ENCODE measurements around the gene FKBP2. TPM values are rescaled to one million over a fixed set of nuclear protein-coding genes. Genes with fewer than 3 reads are reported as not detected.

The FKBP2 gene
- polyA plus RNA-seq, 4 donors, result 80.6 to 268 (median 213) TPM

DNA sequence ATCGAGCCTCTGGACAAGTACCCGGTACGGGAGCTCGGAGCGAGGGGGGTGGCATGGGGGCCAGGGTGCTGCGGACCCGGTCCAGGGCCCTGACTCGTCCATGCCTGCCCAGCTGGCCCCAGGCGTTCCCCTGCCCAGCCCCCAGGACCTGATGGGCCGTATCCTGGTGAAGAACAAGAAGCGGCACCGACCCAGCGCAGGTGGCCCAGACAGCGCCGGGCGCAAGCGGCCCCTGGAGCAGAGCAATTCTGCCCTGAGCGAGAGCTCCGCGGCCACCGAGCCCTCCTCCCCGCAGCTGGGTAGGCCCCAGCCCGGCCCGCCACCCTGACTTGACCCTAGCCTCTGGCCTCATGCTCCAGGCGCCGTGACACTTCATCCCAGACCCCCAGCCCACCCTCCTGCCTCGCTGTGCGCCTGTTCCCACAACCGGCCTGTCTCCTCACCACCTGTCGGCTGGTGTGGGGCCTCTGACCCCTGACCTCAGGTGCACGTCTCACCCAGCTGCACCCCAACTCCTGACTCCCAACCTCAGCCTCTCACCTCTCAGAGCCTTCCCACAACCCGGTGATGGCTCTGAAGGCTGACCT lies 18.1 kb downstream of the FKBP2 start:
- WGBS, 3 donors, result 91 to 92% (median 91%) methylated on average over 29 to 32 of the region's 32 CpGs
- Histone ChIP-seq H3K4me3 (ENCODE audit: low read depth in 1 of 3, low read length in 3 of 3) (no peak overlapping the region), H3K36me3 (ENCODE audit: control insufficient read depth in 3 of 3, insufficient read depth in 2 of 3, low read depth in 1 of 3, low read length in 3 of 3) (peaks cover 32 to 98% (median 66%) of the 10 kb centered on the region in 3 donors), H3K27ac (ENCODE audit: low read depth in 1 of 3, low read length in 2 of 3) (no peak overlapping the region), H3K27me3 (ENCODE audit: control insufficient read depth in 3 of 3, insufficient read depth in 3 of 3, low read length in 3 of 3) (no peaks in the 10 kb centered on the region), H3K9me3 (ENCODE audit: control insufficient read depth in 2 of 2, insufficient read depth in 1 of 2, low read depth in 1 of 2, low read length in 1 of 2) (no peaks in the 10 kb centered on the region), H3K4me1 (ENCODE audit: control insufficient read depth in 3 of 3, insufficient read depth in 2 of 3, low read depth in 1 of 3, low read length in 2 of 3) (no peaks in the 10 kb centered on the region)
- DNase-seq (no peak), FAIRE-seq (no peak)

DNA sequence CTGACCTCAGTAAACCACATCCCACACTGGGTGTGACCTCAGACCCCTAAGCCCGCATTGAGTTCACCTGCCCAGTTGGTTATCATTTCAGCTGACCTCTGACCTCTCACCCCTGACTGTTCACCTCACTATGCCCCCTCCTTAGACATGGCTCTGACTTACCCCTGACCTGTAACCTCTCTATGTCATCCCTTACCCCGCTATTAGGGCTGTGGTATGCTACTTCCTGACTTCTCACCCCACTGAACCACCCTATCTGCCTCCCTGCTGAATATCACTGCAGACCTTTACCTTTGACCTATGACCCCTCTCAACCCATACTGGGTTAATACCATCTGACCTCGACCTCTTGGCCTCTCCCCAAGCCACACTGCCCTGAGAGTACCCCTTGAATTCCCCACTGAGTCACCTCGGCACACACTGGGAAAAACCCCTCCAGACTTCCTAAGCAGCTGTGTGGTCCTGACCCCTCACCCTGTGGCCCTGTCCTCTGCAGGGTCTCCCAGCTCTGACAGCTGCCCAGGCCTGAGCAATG lies 18.7 kb downstream of the FKBP2 start:
- Histone ChIP-seq H3K9me3 (ENCODE audit: control insufficient read depth in 2 of 2, insufficient read depth in 1 of 2, low read depth in 1 of 2, low read length in 1 of 2) (no peaks in the 10 kb centered on the region), H3K27me3 (ENCODE audit: control insufficient read depth in 3 of 3, insufficient read depth in 3 of 3, low read length in 3 of 3) (no peaks in the 10 kb centered on the region), H3K36me3 (ENCODE audit: control insufficient read depth in 3 of 3, insufficient read depth in 2 of 3, low read depth in 1 of 3, low read length in 3 of 3) (peaks cover 32 to 98% (median 67%) of the 10 kb centered on the region in 3 donors), H3K27ac (ENCODE audit: low read depth in 1 of 3, low read length in 2 of 3) (no peak overlapping the region), H3K4me1 (ENCODE audit: control insufficient read depth in 3 of 3, insufficient read depth in 2 of 3, low read depth in 1 of 3, low read length in 2 of 3) (no peaks in the 10 kb centered on the region), H3K4me3 (ENCODE audit: low read depth in 1 of 3, low read length in 3 of 3) (no peak overlapping the region)
- WGBS, 3 donors, result 64 to 74% (median 64%) methylated on average over 4 of the region's 4 CpGs
- FAIRE-seq, result no peak
- DNase-seq, result no peak

DNA sequence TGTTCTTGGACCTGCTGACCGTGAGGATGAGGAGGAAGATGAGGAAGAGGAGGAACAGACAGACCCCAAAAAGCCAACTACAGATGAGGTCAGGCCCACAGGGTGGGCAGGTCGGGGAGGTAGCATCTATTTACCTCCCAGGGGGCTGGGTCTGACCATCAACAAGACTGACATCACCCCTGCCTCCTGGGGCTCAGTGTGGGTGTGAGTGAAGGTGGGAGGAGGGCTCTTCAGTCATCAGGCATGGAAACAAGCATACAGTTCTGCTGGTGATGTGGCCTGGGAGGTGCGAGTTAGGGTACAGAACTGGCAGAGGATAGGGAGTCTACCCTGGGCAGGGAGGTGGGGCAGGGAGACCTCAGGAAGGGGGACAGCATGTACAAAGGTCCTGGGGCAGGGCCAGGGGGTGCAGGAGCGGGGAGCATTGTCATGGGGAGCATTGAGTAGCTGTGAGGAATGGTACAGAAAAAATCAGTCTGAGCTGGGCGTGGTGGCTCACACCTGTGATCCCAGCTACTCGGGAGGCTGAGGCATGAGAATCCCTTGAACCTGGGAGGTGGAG lies 19.3 kb downstream of the FKBP2 start:
- H3K9me3 ChIP-seq (ENCODE audit: control insufficient read depth in 2 of 2, insufficient read depth in 1 of 2, low read depth in 1 of 2, low read length in 1 of 2), result no peaks in the 10 kb centered on the region
- H3K27me3 ChIP-seq (ENCODE audit: control insufficient read depth in 3 of 3, insufficient read depth in 3 of 3, low read length in 3 of 3), result no peaks in the 10 kb centered on the region
- peaks cover 30 to 97% (median 66%) of the 10 kb centered on the region in 3 donors for H3K36me3 ChIP-seq (ENCODE audit: control insufficient read depth in 3 of 3, insufficient read depth in 2 of 3, low read depth in 1 of 3, low read length in 3 of 3)
- FAIRE-seq, result no peak
- H3K27ac ChIP-seq (ENCODE audit: low read depth in 1 of 3, low read length in 2 of 3), result no peak overlapping the region
- 85 to 89% (median 86%) methylated on average over 6 of the region's 6 CpGs for WGBS, 3 donors
- no peak overlapping the region for H3K4me3 ChIP-seq (ENCODE audit: low read depth in 1 of 3, low read length in 3 of 3)
- no peak for DNase-seq
- H3K4me1 ChIP-seq (ENCODE audit: control insufficient read depth in 3 of 3, insufficient read depth in 2 of 3, low read depth in 1 of 3, low read length in 2 of 3), result no peaks in the 10 kb centered on the region

DNA sequence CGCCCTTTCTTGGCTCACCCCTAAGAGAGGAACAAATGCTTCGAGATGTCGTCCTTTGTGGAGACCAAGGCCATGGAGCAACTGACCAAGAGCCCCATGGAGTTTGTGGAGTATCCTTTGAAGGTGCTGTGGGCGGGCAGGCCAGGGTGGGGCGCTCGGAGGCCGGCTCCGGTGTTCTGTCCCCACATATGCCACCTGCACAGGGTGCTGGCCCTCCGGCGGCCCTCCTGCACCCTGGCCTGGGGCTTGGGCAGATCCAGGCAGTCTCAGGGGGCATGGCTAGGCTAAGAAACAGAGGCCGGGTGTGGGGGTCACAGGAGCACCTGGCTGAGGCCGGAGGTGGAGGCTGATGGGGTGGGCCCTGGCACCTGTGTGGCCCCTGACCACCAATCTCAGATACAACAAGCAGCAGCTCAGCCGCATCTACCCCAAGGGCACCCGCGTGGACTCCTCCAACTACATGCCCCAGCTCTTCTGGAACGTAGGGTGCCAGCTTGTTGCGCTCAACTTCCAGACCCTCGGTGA lies 20.7 kb downstream of the FKBP2 start:
- Histone ChIP-seq H3K27me3 (ENCODE audit: control insufficient read depth in 3 of 3, insufficient read depth in 3 of 3, low read length in 3 of 3) (no peaks in the 10 kb centered on the region), H3K36me3 (ENCODE audit: control insufficient read depth in 3 of 3, insufficient read depth in 2 of 3, low read depth in 1 of 3, low read length in 3 of 3) (peaks cover 29 to 97% (median 68%) of the 10 kb centered on the region in 3 donors), H3K4me3 (ENCODE audit: low read depth in 1 of 3, low read length in 3 of 3) (no peak overlapping the region), H3K4me1 (ENCODE audit: control insufficient read depth in 3 of 3, insufficient read depth in 2 of 3, low read depth in 1 of 3, low read length in 2 of 3) (no peaks in the 10 kb centered on the region), H3K9me3 (ENCODE audit: control insufficient read depth in 2 of 2, insufficient read depth in 1 of 2, low read depth in 1 of 2, low read length in 1 of 2) (no peaks in the 10 kb centered on the region), H3K27ac (ENCODE audit: low read depth in 1 of 3, low read length in 2 of 3) (no peak overlapping the region)
- FAIRE-seq, result no peak
- WGBS, 3 donors, result 89 to 94% (median 92%) methylated on average over 17 to 18 of the region's 18 CpGs
- no peak for DNase-seq

DNA sequence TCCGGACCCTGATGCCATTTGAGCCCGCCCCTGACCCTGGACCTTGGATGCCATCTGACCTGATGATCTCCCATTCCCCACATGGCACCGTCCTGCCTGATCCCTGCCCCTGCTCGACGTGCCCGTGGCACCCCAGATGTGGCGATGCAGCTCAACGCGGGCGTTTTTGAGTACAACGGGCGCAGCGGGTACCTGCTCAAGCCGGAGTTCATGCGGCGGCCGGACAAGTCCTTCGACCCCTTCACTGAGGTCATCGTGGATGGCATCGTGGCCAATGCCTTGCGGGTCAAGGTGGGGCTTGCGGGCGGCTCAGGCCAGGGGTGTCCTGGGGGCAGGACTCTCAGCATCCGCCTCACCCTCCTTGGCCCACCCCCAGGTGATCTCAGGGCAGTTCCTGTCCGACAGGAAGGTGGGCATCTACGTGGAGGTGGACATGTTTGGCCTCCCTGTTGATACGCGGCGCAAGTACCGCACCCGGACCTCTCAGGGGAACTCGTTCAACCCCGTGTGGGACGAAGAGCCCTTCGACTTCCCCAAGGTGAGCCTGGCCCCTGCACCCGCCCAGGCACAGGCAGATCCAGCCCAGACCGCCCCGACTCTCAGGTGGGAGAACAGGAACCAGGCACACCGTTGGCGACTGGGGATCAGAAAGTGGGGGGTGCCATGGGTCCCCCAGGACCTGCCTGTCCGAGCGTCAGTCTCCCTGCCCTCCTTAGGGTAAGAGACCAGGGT lies 21.5 kb downstream of the FKBP2 start:
- DNase-seq, result no peak
- Histone ChIP-seq H3K9me3 (ENCODE audit: control insufficient read depth in 2 of 2, insufficient read depth in 1 of 2, low read depth in 1 of 2, low read length in 1 of 2) (no peaks in the 10 kb centered on the region), H3K4me3 (ENCODE audit: low read depth in 1 of 3, low read length in 3 of 3) (no peak overlapping the region), H3K4me1 (ENCODE audit: control insufficient read depth in 3 of 3, insufficient read depth in 2 of 3, low read depth in 1 of 3, low read length in 2 of 3) (no peaks in the 10 kb centered on the region), H3K27me3 (ENCODE audit: control insufficient read depth in 3 of 3, insufficient read depth in 3 of 3, low read length in 3 of 3) (no peaks in the 10 kb centered on the region), H3K27ac (ENCODE audit: low read depth in 1 of 3, low read length in 2 of 3) (no peak overlapping the region), H3K36me3 (ENCODE audit: control insufficient read depth in 3 of 3, insufficient read depth in 2 of 3, low read depth in 1 of 3, low read length in 3 of 3) (peaks cover 29 to 98% (median 64%) of the 10 kb centered on the region in 3 donors)
- WGBS, 3 donors, result 90 to 93% (median 92%) methylated on average over 42 of the region's 42 CpGs
- FAIRE-seq, result no peak

DNA sequence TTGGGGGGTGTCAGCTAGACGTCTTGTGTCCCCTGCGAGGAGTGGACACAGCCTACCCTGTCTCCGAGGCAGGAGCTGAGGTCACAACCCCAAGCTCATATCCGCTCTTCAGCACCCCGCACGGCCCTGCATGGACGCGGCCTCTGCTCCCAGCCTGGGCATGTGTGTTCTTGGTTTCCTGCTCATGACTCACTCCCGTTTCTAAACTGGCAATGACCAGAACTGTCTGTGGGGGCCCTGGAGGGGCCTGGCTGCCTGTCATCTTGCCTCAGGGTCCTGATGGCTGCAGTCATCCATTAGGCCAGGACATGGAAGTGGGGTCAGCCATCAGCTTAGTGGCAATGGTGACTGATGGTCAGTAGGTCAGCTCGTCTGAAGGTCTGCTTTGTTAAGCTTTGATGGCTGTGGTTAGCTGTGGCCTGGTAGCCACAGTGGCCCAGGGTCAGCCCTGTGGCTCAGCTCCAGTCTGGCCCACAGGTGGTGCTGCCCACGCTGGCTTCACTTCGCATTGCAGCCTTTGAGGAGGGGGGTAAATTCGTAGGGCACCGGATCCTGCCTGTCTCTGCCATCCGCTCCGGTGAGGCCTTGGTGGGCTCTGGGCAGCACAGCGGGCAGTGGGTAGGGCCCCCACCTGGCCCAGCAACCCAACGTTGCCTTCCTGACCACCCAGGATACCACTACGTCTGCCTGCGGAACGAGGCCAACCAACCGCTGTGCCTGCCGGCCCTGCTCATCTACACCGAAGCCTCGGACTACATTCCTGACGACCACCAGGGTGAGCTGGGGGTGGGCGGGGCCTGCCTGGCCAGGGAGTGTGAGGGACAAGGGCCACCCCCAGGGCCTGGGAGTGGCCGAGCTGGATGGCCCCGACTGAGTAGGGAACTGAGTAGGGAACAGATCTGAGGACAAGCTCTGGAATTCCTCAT lies 22.4 kb downstream of the FKBP2 start:
- no peak for FAIRE-seq
- Histone ChIP-seq H3K4me1 (ENCODE audit: control insufficient read depth in 3 of 3, insufficient read depth in 2 of 3, low read depth in 1 of 3, low read length in 2 of 3) (peaks cover 0 to 7% (median 2%) of the 10 kb centered on the region in 3 donors), H3K27me3 (ENCODE audit: control insufficient read depth in 3 of 3, insufficient read depth in 3 of 3, low read length in 3 of 3) (no peaks in the 10 kb centered on the region), H3K27ac (ENCODE audit: low read depth in 1 of 3, low read length in 2 of 3) (no peak overlapping the region), H3K9me3 (ENCODE audit: control insufficient read depth in 2 of 2, insufficient read depth in 1 of 2, low read depth in 1 of 2, low read length in 1 of 2) (no peaks in the 10 kb centered on the region), H3K36me3 (ENCODE audit: control insufficient read depth in 3 of 3, insufficient read depth in 2 of 3, low read depth in 1 of 3, low read length in 3 of 3) (peaks cover 29 to 98% (median 59%) of the 10 kb centered on the region in 3 donors), H3K4me3 (ENCODE audit: low read depth in 1 of 3, low read length in 3 of 3) (no peak overlapping the region)
- WGBS, 3 donors, result 84 to 86% (median 86%) methylated on average over 29 of the region's 29 CpGs
- no peak for DNase-seq

DNA sequence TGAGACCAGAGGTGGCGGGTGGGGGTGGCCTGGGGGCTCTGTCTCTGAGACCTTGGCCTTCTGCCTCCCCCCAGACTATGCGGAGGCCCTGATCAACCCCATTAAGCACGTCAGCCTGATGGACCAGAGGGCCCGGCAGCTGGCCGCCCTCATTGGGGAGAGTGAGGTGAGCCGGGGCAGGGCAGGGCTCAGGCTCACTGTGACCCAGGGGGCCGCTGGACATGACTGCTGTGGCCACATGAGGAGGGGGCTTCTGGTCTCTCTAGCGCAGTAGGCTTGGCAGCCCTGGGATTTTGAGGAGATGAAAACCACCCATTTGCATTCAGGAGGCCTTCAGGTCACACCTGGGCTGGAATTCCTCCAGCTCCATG lies 23.0 kb downstream of the FKBP2 start:
- peaks cover 0 to 13% (median 2%) of the 10 kb centered on the region in 3 donors for H3K4me1 ChIP-seq (ENCODE audit: control insufficient read depth in 3 of 3, insufficient read depth in 2 of 3, low read depth in 1 of 3, low read length in 2 of 3)
- H3K36me3 ChIP-seq (ENCODE audit: control insufficient read depth in 3 of 3, insufficient read depth in 2 of 3, low read depth in 1 of 3, low read length in 3 of 3), result peaks cover 27 to 98% (median 55%) of the 10 kb centered on the region in 3 donors
- H3K9me3 ChIP-seq (ENCODE audit: control insufficient read depth in 2 of 2, insufficient read depth in 1 of 2, low read depth in 1 of 2, low read length in 1 of 2), result no peaks in the 10 kb centered on the region
- no peak overlapping the region for H3K27ac ChIP-seq (ENCODE audit: low read depth in 1 of 3, low read length in 2 of 3)
- FAIRE-seq (no peak), DNase-seq (no peak)
- H3K27me3 ChIP-seq (ENCODE audit: control insufficient read depth in 3 of 3, insufficient read depth in 3 of 3, low read length in 3 of 3), result no peaks in the 10 kb centered on the region
- WGBS, 3 donors, result 88 to 91% (median 89%) methylated on average over 7 to 8 of the region's 8 CpGs
- no peak overlapping the region for H3K4me3 ChIP-seq (ENCODE audit: low read depth in 1 of 3, low read length in 3 of 3)
